HTR-8/SVneo (cell line): ENCODE results near the gene ARG1.
A peak's percentile ranks its signal among the peaks of the same experiment; 100 is the strongest.

Experiments
- DNase-seq: peaks from one replicate; pipeline ENCODE4 v3.0.0; 2011; ENCODE audit warnings: low spot score, mixed read lengths; ENCODE audit not compliant: insufficient read length
- FAIRE-seq: peaks from 2 replicates; lab custom pipeline; 2011; peaks lifted over from hg19 to GRCh38; lab: Jason Lieb, UNC

ARG1 gene

GRCh38 chr6:131575834-131576478 is 2.9 kb downstream of the ARG1 start:
- FAIRE-seq (peak; percentile 54), DNase-seq (no peak)

- DNase-seq: no peak
- no peak for FAIRE-seq
These were observed 8.5 kb downstream of the ARG1 start for GRCh38 chr6:131581523-131581922.

- DNase-seq (no peak), FAIRE-seq (no peak)
These were observed 13.5 kb downstream of the ARG1 start for GRCh38 chr6:131586543-131586942.

GRCh38 chr6:131587909-131588308 is 14.9 kb downstream of the ARG1 start:
- FAIRE-seq: no peak

GRCh38 chr6:131588643-131589042 is 15.6 kb downstream of the ARG1 start:
- FAIRE-seq: no peak
- DNase-seq: no peak

More at GRCh38 chr6:131587909-131588308, 14.9 kb downstream of the ARG1 start:
- no peak for DNase-seq

GRCh38 chr6:131592935-131593334 is 19.9 kb downstream of the ARG1 start:
- FAIRE-seq: no peak
- no peak for DNase-seq

- FAIRE-seq: no peak
These were observed 21.0 kb downstream of the ARG1 start for GRCh38 chr6:131594074-131594473.

GRCh38 chr6:131597446-131597845 is 24.4 kb downstream of the ARG1 start:
- FAIRE-seq (no peak), DNase-seq (peak; percentile 8)

More at GRCh38 chr6:131594074-131594473, 21.0 kb downstream of the ARG1 start:
- DNase-seq: no peak

- FAIRE-seq (no peak), DNase-seq (no peak)
These were observed 27.7 kb downstream of the ARG1 start for GRCh38 chr6:131600716-131601115.

- DNase-seq (no peak), FAIRE-seq (no peak)
These were observed 29.8 kb downstream of the ARG1 start for GRCh38 chr6:131602781-131603312.

GRCh38 chr6:131613296-131613925 is 40.4 kb downstream of the ARG1 start:
- DNase-seq (no peak), FAIRE-seq (no peak)

GRCh38 chr6:131615275-131615674 is 42.2 kb downstream of the ARG1 start:
- FAIRE-seq: no peak
- no peak for DNase-seq

GRCh38 chr6:131627724-131628682 is 55.0 kb downstream of the ARG1 start, which contains the start of gene MED23:
MED23 (minus strand) TSS chr6:131628242; CDS start chr6:131628049, 193 bp downstream.
- DNase-seq (peak; percentile 80), FAIRE-seq (peak; percentile 79)

- DNase-seq: no peak
- no peak for FAIRE-seq
These were observed 55.7 kb downstream of the ARG1 start for GRCh38 chr6:131628726-131629125.

- no peak for DNase-seq
- FAIRE-seq: no peak
These were observed 56.6 kb downstream of the ARG1 start for GRCh38 chr6:131629651-131630050.

- DNase-seq (no peak), FAIRE-seq (no peak)
These were observed 58.7 kb downstream of the ARG1 start for GRCh38 chr6:131631625-131632289.
